Measurements from ENCODE around the gene TGFBR1.

DNA sequence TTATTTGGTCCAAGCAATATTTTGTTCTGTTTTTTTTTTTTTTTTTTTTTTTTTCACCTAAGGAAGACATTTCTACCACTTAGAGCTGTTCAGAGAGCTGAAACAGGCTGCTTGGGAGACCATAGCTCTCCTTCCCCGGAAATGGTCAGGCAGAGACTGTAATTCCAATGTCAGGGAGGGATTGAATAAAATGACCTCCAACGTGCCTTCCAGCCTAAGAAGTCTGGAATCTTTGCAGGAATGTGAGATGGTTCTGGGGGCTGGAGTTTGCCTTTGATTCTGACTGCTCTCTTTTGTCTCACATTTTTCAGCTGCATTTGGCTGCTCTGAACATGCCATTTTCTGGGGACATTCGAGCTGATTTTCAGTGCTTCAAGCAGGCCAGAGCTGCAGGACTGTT, 38.3 kb upstream of the TGFBR1 start:
- TF ChIP-seq, protein P1, sequence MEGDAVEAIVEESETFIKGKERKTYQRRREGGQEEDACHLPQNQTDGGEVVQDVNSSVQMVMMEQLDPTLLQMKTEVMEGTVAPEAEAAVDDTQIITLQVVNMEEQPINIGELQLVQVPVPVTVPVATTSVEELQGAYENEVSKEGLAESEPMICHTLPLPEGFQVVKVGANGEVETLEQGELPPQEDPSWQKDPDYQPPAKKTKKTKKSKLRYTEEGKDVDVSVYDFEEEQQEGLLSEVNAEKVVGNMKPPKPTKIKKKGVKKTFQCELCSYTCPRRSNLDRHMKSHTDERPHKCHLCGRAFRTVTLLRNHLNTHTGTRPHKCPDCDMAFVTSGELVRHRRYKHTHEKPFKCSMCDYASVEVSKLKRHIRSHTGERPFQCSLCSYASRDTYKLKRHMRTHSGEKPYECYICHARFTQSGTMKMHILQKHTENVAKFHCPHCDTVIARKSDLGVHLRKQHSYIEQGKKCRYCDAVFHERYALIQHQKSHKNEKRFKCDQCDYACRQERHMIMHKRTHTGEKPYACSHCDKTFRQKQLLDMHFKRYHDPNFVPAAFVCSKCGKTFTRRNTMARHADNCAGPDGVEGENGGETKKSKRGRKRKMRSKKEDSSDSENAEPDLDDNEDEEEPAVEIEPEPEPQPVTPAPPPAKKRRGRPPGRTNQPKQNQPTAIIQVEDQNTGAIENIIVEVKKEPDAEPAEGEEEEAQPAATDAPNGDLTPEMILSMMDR (IDR thresholded peaks at IDR 0.05): no peak
- TF ChIP-seq ZFX (IDR thresholded peaks at IDR 0.05; ENCODE audit: borderline replicate concordance): no peak
